Panc1 (cell line): ENCODE measurements around the gene RANBP17. TPM values are rescaled to one million over a fixed set of nuclear protein-coding genes. Genes with fewer than 3 reads are reported as not detected.

Experiments used
- ATAC-seq: fragments of 200-7000 bp; cut with Tn5 transposase; 2 replicates; pipeline ENCODE4 v1.9.1; 2020; ENCODE audit warnings: mild to moderate bottlenecking, moderate library complexity
- BruUV-seq: library from RNA; stranded (reverse); fragments of 400-500 nt; replicated peaks from 2 replicates; lab custom pipeline; 2021; lab: Mats Ljungman, UMichigan
- CTCF ChIA-PET: fragments of 300-600 bp; sonication (Branson Sonifier 250); formaldehyde crosslinking; loops from one replicate; lab custom pipeline; 2022; ENCODE audit warnings: antibody characterized with exemption; lab: Charles Lee
- POLR2A ChIA-PET: fragments of 300-600 bp; sonication (Branson Sonifier 250); formaldehyde crosslinking; loops from one replicate; lab custom pipeline; 2022; ENCODE audit warnings: antibody characterized with exemption; lab: Charles Lee
- DNase-seq: peaks from one replicate; pipeline ENCODE4 v3.0.0-alpha.2; 2010; ENCODE audit warnings: low read depth, low spot score
- H3K27ac ChIP-seq: 2 replicates; pipeline ENCODE4 v1.5.1; 2011; ENCODE audit warnings: mild to moderate bottlenecking, low read length, inconsistent platforms
- H3K27me3 ChIP-seq: fragments of 200-500 bp; sonication (Bioruptor generic); 2 replicates; pipeline ENCODE4 v1.6.0; 2014; ENCODE audit warnings: low read length, inconsistent platforms; ENCODE audit not compliant: control insufficient read depth, insufficient read depth
- H3K36me3 ChIP-seq: fragments of 200-500 bp; sonication (Bioruptor generic); 2 replicates; pipeline ENCODE4 v1.5.1; 2014; ENCODE audit warnings: inconsistent platforms, mild to moderate bottlenecking, low read length, moderate library complexity; ENCODE audit not compliant: control insufficient read depth, insufficient read depth
- H3K4me1 ChIP-seq: 2 replicates; pipeline ENCODE4 v1.5.1; 2011; ENCODE audit warnings: inconsistent platforms, mild to moderate bottlenecking, low read length, moderate library complexity; ENCODE audit not compliant: control insufficient read depth, insufficient read depth
- H3K4me3 ChIP-seq, 2 experiments: 2 replicates each; pipeline ENCODE4 v1.5.1; 2011 to 2012; ENCODE audit warnings: low read depth in 2 of 2, low read length in 2 of 2, mild to moderate bottlenecking in 2 of 2, inconsistent platforms in 1 of 2, moderate library complexity in 1 of 2
- H3K9me3 ChIP-seq: fragments of 200-500 bp; sonication (Bioruptor generic); 2 replicates; pipeline ENCODE4 v1.5.1; 2014; ENCODE audit warnings: low read depth, mild to moderate bottlenecking, inconsistent platforms, low read length, moderate library complexity; ENCODE audit not compliant: control insufficient read depth, insufficient read depth
- CTCF ChIP-seq: fragments of 450-650 bp; IDR thresholded peaks from 2 replicates; pipeline ENCODE4 v1.5.1; 2017; ENCODE audit warnings: mild to moderate bottlenecking
- POLR2AphosphoS5 ChIP-seq: IDR thresholded peaks from 2 replicates; pipeline ENCODE4 v1.6.1; 2012; ENCODE audit warnings: mild to moderate bottlenecking, low read depth, low read length, moderate library complexity
- REST ChIP-seq, 2 experiments: IDR thresholded peaks; 2 replicates each; pipeline ENCODE4 v1.6.1; 2011 to 2012; ENCODE audit warnings: low read depth in 2 of 2, control low read depth in 1 of 2, low read length in 1 of 2, mild to moderate bottlenecking in 1 of 2, moderate library complexity in 1 of 2; ENCODE audit not compliant: insufficient read depth in 1 of 2
- SIN3A ChIP-seq: IDR thresholded peaks from 2 replicates; pipeline ENCODE4 v1.6.1; 2012; ENCODE audit warnings: low read depth, mild to moderate bottlenecking, low read length, moderate library complexity, borderline replicate concordance; ENCODE audit not compliant: insufficient read depth
- TCF7L2 ChIP-seq: IDR thresholded peaks from 2 replicates; pipeline ENCODE4 v1.6.1; 2011; ENCODE audit warnings: mild to moderate bottlenecking, low read depth, low read length, inconsistent platforms
- in situ Hi-C: cut with HindIII; loops from 2 replicates; pipeline ENCODE4 v1.10.0; 2016; ENCODE audit warnings: low sequenced_read_pairs, low pct_unique_long_range_greater_than_20kb
- intact Hi-C: fragments of 100-400 bp; cut with micrococcal nuclease; formaldehyde crosslinking; loops from one replicate; pipeline ENCODE4 v1.10.0; 2022; ENCODE audit not compliant: unreplicated experiment
- total RNA-seq: library from RNA; stranded (reverse); gene quantifications from one replicate; pipeline ENCODE4 v1.2.1, GENCODE V29; 2021; ENCODE audit not compliant: unreplicated experiment

RANBP17 gene
- total RNA-seq, 1 experiment from 2014 or later, result not detected

- no peaks in the 10 kb centered on the region for H3K36me3 ChIP-seq
- in situ Hi-C loops, result no loop called here
- H3K4me3 ChIP-seq, result no peak overlapping the region
- H3K27me3 ChIP-seq, result no peaks in the 10 kb centered on the region
- H3K4me1 ChIP-seq, result no peaks in the 10 kb centered on the region
- TF ChIP-seq REST (IDR thresholded peaks at IDR 0.05; ENCODE audit: insufficient read depth in 1 of 2, low read depth in 2 of 2, low read length in 1 of 2) (no peak), POLR2AphosphoS5 (no peak), SIN3A (no peak), TCF7L2 (no peak), CTCF (no peak)
- no peak overlapping the region for H3K27ac ChIP-seq
- no peaks in the 10 kb centered on the region for H3K9me3 ChIP-seq
- ATAC-seq (no peak), DNase-seq (no peak)
- BruUV-seq, result no TSS peak
- ChIA-PET CTCF (no interaction called here), POLR2A (no interaction called here)
- intact Hi-C loops, result no loop called here
These were observed 14.0 kb downstream of the RANBP17 start for GRCh38 chr5:170875811-170876210.

DNA sequence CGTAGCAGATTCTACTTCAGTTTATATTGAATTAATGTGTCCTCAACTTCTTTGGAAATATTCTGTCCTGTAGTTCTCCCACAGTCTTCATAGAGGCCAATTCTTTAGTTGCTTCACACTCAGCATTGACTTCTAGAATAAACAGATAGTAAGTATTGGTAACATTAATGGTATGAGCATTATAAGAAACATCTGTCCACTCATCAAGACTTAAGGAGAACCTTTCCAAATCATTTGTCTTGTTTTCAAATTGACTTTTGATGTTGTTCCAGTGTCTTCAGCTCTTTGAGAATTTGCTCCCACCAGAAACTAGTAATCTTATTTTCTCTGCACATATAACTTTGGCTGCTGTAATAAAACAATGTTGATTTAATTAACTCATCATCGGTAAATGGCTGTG is 18.3 kb downstream of the RANBP17 start:
- Histone ChIP-seq H3K9me3 (no peaks in the 10 kb centered on the region), H3K27me3 (0 out of 2 replicates have a peak, but pooled peaks cover 2% of the 10 kb centered on the region), H3K4me1 (no peaks in the 10 kb centered on the region), H3K36me3 (no peaks in the 10 kb centered on the region), H3K27ac (no peak overlapping the region), H3K4me3 (no peak overlapping the region)
- no peak for ATAC-seq
- ChIA-PET CTCF (no interaction called here), POLR2A (no interaction called here)
- no peak for DNase-seq
- TF ChIP-seq TCF7L2, result no peak
- intact Hi-C loops, result no loop called here
- no TSS peak for BruUV-seq
- in situ Hi-C loops, result no loop called here

DNA sequence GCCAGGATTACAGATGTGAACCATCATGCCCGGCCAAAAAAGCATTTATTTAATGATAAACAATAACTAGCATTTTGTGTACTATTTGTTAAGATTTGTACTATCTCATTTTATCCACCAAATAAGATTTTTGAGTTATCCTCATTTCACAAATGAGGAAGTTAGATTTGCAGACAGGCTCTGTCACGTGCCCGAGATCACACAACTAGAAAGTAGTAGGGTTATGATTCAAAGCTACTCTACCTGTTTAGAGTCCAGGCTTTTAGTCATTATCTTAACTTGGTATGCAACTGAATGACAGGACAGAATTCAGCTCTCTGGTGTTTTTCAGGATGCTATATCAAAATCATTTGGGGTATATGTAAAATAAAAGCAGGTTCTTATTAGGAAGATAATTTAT is 20.5 kb downstream of the RANBP17 start:
- ChIA-PET POLR2A (no interaction called here), CTCF (no interaction called here)
- Histone ChIP-seq H3K27me3 (0 out of 2 replicates have a peak, but pooled peaks cover 2% of the 10 kb centered on the region), H3K27ac (no peak overlapping the region), H3K36me3 (no peaks in the 10 kb centered on the region), H3K9me3 (no peaks in the 10 kb centered on the region), H3K4me3 (no peak overlapping the region), H3K4me1 (no peaks in the 10 kb centered on the region)
- no peak for TF ChIP-seq CTCF
- TF ChIP-seq SIN3A, result no peak
- TF ChIP-seq TCF7L2, result no peak
- intact Hi-C loops (no loop called here), in situ Hi-C loops (no loop called here)
- DNase-seq, result no peak
- BruUV-seq, result no TSS peak
- ATAC-seq, result no peak
